LNCaP clone FGC (cell line): ENCODE measurements around the gene HSPG2.

Experiments
- DNase-seq: peaks from one replicate; pipeline ENCODE4 v3.0.0-alpha.2; 2011; ENCODE audit warnings: low read depth
- H3K4me3 ChIP-seq: 2 replicates; pipeline ENCODE4 v1.5.1; 2011; ENCODE audit warnings: mild to moderate bottlenecking, low read depth, low read length, control low read depth
- TF ChIP-seq, protein P1 (sequence below): IDR thresholded peaks from 2 replicates; pipeline ENCODE4 v1.5.1; 2012; ENCODE audit warnings: mild to moderate bottlenecking; ENCODE audit not compliant: control insufficient read depth, insufficient read depth; ENCODE audit errors: extremely low read depth

Gene HSPG2

DNA sequence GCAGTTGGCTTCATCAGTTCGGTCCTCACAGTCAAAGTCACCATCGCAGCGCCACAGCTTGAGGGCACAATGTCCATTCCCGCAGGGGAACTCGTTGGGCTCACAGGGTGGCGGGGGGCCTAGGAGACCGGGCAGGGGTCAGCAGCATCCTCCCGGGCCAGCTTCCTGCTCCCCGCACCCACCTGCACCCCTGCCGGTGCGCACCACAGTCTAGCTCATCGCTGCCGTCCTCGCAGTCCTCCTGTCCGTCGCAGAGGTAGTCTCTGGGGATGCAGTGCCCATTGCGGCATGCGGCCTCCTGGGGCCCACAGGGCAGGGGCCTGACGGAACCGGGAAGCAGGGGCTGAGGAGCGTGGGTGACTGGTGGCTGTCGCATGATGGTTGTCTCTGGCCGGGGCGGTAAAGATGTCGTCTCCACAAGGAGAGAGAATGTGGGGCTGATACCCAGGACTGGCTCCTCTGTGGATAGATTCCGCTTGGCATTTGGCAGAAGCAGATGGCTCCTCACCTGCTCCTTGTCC, 49.8 kb downstream of the HSPG2 start:
- TF ChIP-seq, protein P1, sequence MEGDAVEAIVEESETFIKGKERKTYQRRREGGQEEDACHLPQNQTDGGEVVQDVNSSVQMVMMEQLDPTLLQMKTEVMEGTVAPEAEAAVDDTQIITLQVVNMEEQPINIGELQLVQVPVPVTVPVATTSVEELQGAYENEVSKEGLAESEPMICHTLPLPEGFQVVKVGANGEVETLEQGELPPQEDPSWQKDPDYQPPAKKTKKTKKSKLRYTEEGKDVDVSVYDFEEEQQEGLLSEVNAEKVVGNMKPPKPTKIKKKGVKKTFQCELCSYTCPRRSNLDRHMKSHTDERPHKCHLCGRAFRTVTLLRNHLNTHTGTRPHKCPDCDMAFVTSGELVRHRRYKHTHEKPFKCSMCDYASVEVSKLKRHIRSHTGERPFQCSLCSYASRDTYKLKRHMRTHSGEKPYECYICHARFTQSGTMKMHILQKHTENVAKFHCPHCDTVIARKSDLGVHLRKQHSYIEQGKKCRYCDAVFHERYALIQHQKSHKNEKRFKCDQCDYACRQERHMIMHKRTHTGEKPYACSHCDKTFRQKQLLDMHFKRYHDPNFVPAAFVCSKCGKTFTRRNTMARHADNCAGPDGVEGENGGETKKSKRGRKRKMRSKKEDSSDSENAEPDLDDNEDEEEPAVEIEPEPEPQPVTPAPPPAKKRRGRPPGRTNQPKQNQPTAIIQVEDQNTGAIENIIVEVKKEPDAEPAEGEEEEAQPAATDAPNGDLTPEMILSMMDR: no peak
- H3K4me3 ChIP-seq: no peak overlapping the region
- DNase-seq: no peak

GRCh38 chr1:21886486-21887215, 50.5 kb downstream of the HSPG2 start:
- no peak overlapping the region for H3K4me3 ChIP-seq
- TF ChIP-seq, protein P1: no peak
- DNase-seq: no peak

DNA sequence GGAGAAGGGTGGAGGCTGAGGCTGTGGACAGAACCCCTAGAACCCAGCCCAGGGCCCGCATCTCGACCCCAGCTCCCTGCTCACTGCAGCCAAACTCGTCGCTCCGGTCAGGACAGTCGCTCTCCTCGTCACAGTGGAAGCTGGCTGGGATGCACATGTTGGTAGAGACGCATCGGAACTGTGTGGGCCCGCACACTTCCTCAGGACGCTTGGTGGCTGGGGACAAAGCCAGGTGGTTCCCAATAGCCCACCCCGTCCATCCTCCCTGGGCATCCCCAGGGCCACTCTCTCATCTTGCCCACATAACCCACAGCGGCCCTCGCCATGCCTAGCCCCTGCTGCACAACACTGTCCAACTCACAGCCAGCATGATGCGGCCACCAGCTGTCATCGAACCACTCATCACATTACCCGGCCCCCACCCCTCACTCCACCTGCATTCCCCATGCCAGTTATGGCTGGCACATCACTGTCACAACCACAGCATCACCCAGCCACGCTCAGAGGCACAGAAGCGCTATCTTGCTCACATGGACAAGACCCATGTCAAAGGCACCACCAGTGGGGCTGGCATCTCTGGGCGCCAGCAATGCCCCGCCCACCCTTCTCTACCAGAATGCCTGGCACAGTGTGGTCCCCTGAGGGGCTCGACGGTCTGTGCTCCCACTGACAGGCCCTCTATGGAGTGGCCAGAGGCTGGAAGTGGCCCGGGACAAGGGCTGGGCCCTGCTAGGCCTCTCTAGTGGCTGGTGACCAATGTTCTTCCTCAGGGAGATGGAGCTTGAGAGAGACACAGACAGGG, 51.7 kb downstream of the HSPG2 start:
- TF ChIP-seq, protein P1: no peak
- H3K4me3 ChIP-seq: no peak overlapping the region
- no peak for DNase-seq

GRCh38 chr1:21884456-21885235, 52.5 kb downstream of the HSPG2 start:
- TF ChIP-seq, protein P1: no peak
- no peak for DNase-seq
- H3K4me3 ChIP-seq: no peak overlapping the region

DNA sequence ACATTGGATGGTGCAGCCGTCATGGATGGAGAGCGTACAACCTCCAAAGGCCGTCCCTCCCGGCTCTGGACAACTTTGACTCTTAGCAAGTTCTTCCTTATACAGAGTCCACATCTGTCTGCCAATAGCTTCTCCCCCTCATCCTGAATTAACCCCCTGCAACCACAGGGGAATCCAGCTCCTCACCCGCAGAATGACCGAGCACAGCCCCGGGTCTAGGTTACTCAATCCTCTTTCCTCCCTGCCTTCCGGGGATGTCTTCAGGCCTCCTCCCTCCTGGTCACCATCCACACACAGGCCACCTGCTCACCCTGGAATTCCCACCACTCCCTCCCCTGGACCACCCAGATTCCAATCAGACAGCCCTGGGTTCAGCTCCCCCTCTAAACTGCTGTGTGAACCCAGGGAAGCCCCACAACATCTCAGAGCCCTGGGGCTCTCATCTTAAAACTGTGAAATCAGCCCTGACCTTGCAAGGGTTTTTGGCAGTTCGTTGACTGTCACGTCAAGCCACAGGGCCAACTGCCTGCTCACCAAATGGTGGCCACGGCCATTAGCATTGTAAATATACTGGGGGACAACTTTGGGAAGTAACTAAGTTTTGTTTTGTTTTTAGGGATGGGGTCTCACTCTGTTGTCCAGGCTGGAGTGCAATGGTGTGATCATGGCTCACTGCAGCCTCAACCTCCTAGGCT, 54.2 kb downstream of the HSPG2 start:
- TF ChIP-seq, protein P1: no peak
- no peak for DNase-seq
- no peak overlapping the region for H3K4me3 ChIP-seq

DNA sequence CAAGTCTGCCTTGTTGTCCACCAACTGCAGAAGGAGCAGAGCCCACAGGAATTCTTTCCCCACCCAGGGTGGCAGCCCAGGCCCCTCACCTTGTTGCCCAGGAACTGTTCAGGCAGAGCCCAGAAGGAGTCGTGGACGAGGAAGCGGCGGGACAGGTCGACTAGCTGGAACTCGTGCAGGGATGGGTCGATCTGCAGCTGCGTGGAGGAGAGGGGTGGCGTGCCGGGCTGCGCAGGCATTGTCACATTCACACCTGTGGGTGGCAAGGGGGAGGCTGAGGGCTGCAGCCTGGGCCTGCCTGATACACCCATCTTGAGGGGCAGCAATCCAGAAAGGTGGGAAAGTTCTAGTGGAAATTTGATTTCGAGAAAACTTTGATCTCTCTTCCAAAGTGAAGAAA, 55.9 kb downstream of the HSPG2 start:
- DNase-seq: no peak
- no peak overlapping the region for H3K4me3 ChIP-seq
- TF ChIP-seq, protein P1: no peak
